MCF 10A (cell line): ENCODE measurements around the gene DMRT1. TPM values are rescaled to one million over a fixed set of nuclear protein-coding genes. Genes with fewer than 3 reads are reported as not detected.

ENCODE experiments used
- BruUV-seq: library from RNA; stranded (reverse); fragments of 400-500 nt; replicated peaks from 2 replicates; lab custom pipeline; 2021; lab: Mats Ljungman, UMichigan
- CTCF ChIA-PET: fragments of 300-600 bp; sonication (Branson Sonifier 250); formaldehyde crosslinking; extraction: SDS; loops from one replicate; lab custom pipeline; 2021; ENCODE audit warnings: antibody characterized with exemption, inconsistent platforms; lab: Yijun Ruan, JAX
- POLR2A ChIA-PET: fragments of 300-600, 350-650 bp; sonication (Branson Sonifier 250); formaldehyde crosslinking; extraction: SDS; loops from one replicate; lab custom pipeline; 2020; ENCODE audit warnings: antibody characterized with exemption, inconsistent platforms; lab: Yijun Ruan, JAX
- DNase-seq: peaks from one replicate; pipeline ENCODE4 v3.0.0-alpha.2; 2018; ENCODE audit not compliant: unreplicated experiment
- H3K27ac Mint-ChIP-seq: one replicate; pipeline ENCODE4 v1.8.0; 2022; ENCODE audit warnings: mild to moderate bottlenecking, low read depth, mixed read lengths; ENCODE audit not compliant: unreplicated experiment
- H3K27me3 Mint-ChIP-seq: one replicate; pipeline ENCODE4 v1.8.0; 2022; ENCODE audit warnings: mixed read lengths; ENCODE audit not compliant: insufficient read depth, unreplicated experiment
- H3K36me3 Mint-ChIP-seq: one replicate; pipeline ENCODE4 v1.8.0; 2022; ENCODE audit warnings: mild to moderate bottlenecking, moderate library complexity, mixed read lengths; ENCODE audit not compliant: insufficient read depth, unreplicated experiment
- H3K4me1 Mint-ChIP-seq: one replicate; pipeline ENCODE4 v1.8.0; 2022; ENCODE audit warnings: mixed read lengths; ENCODE audit not compliant: insufficient read depth, unreplicated experiment
- H3K4me3 Mint-ChIP-seq: one replicate; pipeline ENCODE4 v1.8.0; 2022; ENCODE audit warnings: mild to moderate bottlenecking, moderate library complexity, mixed read lengths; ENCODE audit not compliant: unreplicated experiment
- H3K9me3 Mint-ChIP-seq: one replicate; pipeline ENCODE4 v1.8.0; 2022; ENCODE audit warnings: mixed read lengths; ENCODE audit not compliant: unreplicated experiment
- CTCF ChIP-seq: fragments of 200-600 bp; IDR thresholded peaks from one replicate; pipeline ENCODE4 v1.8.0; 2022; ENCODE audit warnings: antibody characterized with exemption, mild to moderate bottlenecking; ENCODE audit not compliant: unreplicated experiment
- intact Hi-C: fragments of 100-400 bp; cut with micrococcal nuclease; formaldehyde crosslinking; loops from 2 replicates; pipeline ENCODE4 v1.14.1; 2022
- total RNA-seq: library from RNA; stranded (reverse); gene quantifications from 2 replicates; pipeline ENCODE4 v1.2.3, GENCODE V29; 2022

Gene DMRT1
- total RNA-seq, 1 experiment from 2014 or later: not detected

DNA sequence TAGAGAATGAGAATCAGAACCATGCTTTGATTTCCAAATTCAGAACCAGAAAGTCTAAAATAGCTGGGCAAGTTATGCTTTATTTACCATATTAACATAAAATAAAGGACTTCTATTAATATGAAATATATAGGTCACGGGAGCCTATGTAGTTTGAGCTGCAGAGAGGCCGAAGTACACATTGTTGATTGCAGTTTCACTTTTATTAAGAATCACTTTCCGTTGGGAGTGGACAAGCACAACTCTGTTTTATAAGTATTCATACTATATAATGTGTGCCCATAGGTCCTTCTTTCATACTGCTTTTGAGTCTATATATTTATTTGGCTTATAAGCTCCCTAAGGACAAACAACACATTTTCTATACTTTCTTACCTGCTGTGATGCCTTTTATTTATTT, 76.2 kb downstream of the DMRT1 start:
- intact Hi-C loops: no loop called here
- H3K9me3 Mint-ChIP-seq: no peaks in the 10 kb centered on the region
- H3K4me3 Mint-ChIP-seq: no peak overlapping the region
- H3K4me1 Mint-ChIP-seq: no peaks in the 10 kb centered on the region
- no peak for TF ChIP-seq CTCF
- H3K36me3 Mint-ChIP-seq: no peaks in the 10 kb centered on the region
- no TSS peak for BruUV-seq
- no peak overlapping the region for H3K27ac Mint-ChIP-seq
- no peaks in the 10 kb centered on the region for H3K27me3 Mint-ChIP-seq
- CTCF ChIA-PET: no interaction called here
- POLR2A ChIA-PET: interaction anchor here (0.7 to 1.0 kb wide), 2 partner anchors 9 to 42 kb away, joined by 3 to 4 read pairs; no protein-coding TSS in a partner anchor
- no peak for DNase-seq

- no TSS peak for BruUV-seq
- no peak for DNase-seq
- Mint-ChIP-seq H3K9me3 (no peaks in the 10 kb centered on the region), H3K36me3 (no peaks in the 10 kb centered on the region), H3K4me3 (no peak overlapping the region), H3K27me3 (no peaks in the 10 kb centered on the region), H3K4me1 (no peaks in the 10 kb centered on the region), H3K27ac (no peak overlapping the region)
- POLR2A ChIA-PET: interaction anchor here (0.7 kb wide), 1 partner anchor 10 kb away, joined by 3 read pairs; no protein-coding TSS in a partner anchor
- intact Hi-C loops: no loop called here
- TF ChIP-seq CTCF: no peak
- CTCF ChIA-PET: interaction anchor here (0.6 to 1.3 kb wide), 2 partner anchors 28 to 31 kb away, joined by 3 read pairs; no protein-coding TSS in a partner anchor
These were observed 79.4 kb downstream of the DMRT1 start for GRCh38 chr9:920927-921326.

- no peaks in the 10 kb centered on the region for H3K9me3 Mint-ChIP-seq
- ChIA-PET CTCF (interaction anchor here (0.7 to 1.3 kb wide), 2 partner anchors 16 to 29 kb away, joined by 3 read pairs; no protein-coding TSS in a partner anchor), POLR2A (no interaction called here)
- DNase-seq: no peak
- intact Hi-C loops: no loop called here
- no peaks in the 10 kb centered on the region for H3K36me3 Mint-ChIP-seq
- no peaks in the 10 kb centered on the region for H3K4me1 Mint-ChIP-seq
- no TSS peak for BruUV-seq
- TF ChIP-seq CTCF: no peak
- H3K27me3 Mint-ChIP-seq: no peaks in the 10 kb centered on the region
- H3K4me3 Mint-ChIP-seq: no peak overlapping the region
- H3K27ac Mint-ChIP-seq: no peak overlapping the region
These were observed 80.7 kb downstream of the DMRT1 start for GRCh38 chr9:922171-922570.

DNA sequence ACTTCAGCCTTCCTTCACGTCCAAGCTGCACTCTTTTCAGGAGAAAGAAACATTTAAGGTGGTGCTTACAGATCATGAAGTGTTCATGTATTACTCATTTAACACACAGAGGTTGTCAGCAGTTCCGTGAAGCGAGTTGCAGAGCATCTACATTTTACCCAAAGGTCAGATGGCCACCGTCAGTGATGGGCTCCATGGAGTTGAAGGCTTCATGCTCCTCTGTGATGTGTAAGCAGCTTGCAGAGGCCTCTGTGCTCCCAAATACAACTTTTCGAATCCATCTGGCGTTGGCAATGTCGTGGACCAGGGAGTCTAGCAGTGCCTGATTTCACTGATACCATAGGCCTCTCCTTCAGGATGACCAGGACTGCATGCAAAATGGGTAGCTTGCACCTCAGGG, 81.2 kb downstream of the DMRT1 start:
- no peak for DNase-seq
- ChIA-PET POLR2A (no interaction called here), CTCF (interaction anchor here (1.0 to 1.9 kb wide), 2 partner anchors 22 to 82 kb away, joined by 4 to 5 read pairs; no protein-coding TSS in a partner anchor)
- Mint-ChIP-seq H3K4me1 (no peaks in the 10 kb centered on the region), H3K36me3 (no peaks in the 10 kb centered on the region), H3K27me3 (no peaks in the 10 kb centered on the region), H3K9me3 (no peaks in the 10 kb centered on the region), H3K4me3 (no peak overlapping the region), H3K27ac (no peak overlapping the region)
- intact Hi-C loops: no loop called here
- no peak for TF ChIP-seq CTCF
- no TSS peak for BruUV-seq
